ENCODE data around the gene HSD11B1. TPM values are rescaled to one million over a fixed set of nuclear protein-coding genes. Genes with fewer than 3 reads are reported as not detected.

Gene HSD11B1
- total RNA-seq, 1 experiment from 2014 or later: not detected

Other genes with a start within 250 kb of the HSD11B1 start
- gene CAMK1G, start 121.1 kb upstream of the HSD11B1 start, total RNA-seq (2021): 0.28 to 0.96 TPM (median 0.50 TPM) in 3 replicates
- 0.53 to 0.85 TPM (median 0.60 TPM) in 3 replicates for gene LAMB3, start 52.4 kb upstream of the HSD11B1 start, total RNA-seq (2021)
- gene G0S2, start 29.4 kb upstream of the HSD11B1 start, total RNA-seq (2021): 0.57 to 0.92 TPM (median 0.81 TPM) in 3 replicates
- 0.55 to 0.74 TPM (median 0.71 TPM) in 3 replicates for gene TRAF3IP3, start 51.2 kb downstream of the HSD11B1 start, total RNA-seq (2021)
- 4.1 to 4.6 TPM (median 4.4 TPM) in 3 replicates for gene C1orf74, start 79.7 kb downstream of the HSD11B1 start, total RNA-seq (2021)
- gene IRF6, start 101.3 kb downstream of the HSD11B1 start, total RNA-seq (2021): 16.6 to 17.9 TPM (median 17.2 TPM) in 3 replicates
- gene UTP25, start 123.1 kb downstream of the HSD11B1 start, total RNA-seq (2021): 4.8 to 5.5 TPM (median 5.3 TPM) in 3 replicates
- 10.6 to 12.0 TPM (median 10.9 TPM) in 3 replicates for gene SYT14, start 233.4 kb downstream of the HSD11B1 start, total RNA-seq (2021)